GM12801 (cell line): ENCODE results near the gene C19orf38.

Source experiments
- CTCF ChIP-seq: IDR thresholded peaks from one replicate; pipeline ENCODE4 v1.5.1; 2011; ENCODE audit warnings: control low read depth; ENCODE audit not compliant: insufficient read length; ENCODE audit errors: extremely low read depth

C19orf38 gene

GRCh38 chr19:10828981-10829821, 19.0 kb upstream of the C19orf38 start:
- TF ChIP-seq CTCF, result no peak

DNA sequence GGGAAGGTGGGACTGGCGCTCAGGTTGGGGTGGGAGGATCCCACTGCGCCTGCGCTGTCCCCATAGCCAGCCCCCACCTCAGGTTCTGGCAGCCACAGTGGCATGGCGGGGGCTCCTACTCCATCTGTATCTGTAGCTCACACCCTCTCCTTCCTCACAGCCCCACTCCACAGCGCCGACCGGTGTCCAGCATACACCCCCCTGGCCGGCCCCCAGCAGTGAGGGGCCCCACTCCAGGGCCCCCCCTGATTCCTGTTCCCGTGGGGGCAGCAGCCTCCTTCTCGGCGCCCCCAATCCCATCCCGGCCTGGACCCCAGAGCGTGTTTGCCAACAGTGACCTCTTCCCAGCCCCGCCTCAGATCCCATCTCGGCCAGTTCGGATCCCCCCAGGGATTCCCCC, 18.2 kb upstream of the C19orf38 start:
- no peak for TF ChIP-seq CTCF

GRCh38 chr19:10830370-10830769, 17.8 kb upstream of the C19orf38 start:
- no peak for TF ChIP-seq CTCF

GRCh38 chr19:10830931-10831779, 17.1 kb upstream of the C19orf38 start:
- TF ChIP-seq CTCF, result no peak

DNA sequence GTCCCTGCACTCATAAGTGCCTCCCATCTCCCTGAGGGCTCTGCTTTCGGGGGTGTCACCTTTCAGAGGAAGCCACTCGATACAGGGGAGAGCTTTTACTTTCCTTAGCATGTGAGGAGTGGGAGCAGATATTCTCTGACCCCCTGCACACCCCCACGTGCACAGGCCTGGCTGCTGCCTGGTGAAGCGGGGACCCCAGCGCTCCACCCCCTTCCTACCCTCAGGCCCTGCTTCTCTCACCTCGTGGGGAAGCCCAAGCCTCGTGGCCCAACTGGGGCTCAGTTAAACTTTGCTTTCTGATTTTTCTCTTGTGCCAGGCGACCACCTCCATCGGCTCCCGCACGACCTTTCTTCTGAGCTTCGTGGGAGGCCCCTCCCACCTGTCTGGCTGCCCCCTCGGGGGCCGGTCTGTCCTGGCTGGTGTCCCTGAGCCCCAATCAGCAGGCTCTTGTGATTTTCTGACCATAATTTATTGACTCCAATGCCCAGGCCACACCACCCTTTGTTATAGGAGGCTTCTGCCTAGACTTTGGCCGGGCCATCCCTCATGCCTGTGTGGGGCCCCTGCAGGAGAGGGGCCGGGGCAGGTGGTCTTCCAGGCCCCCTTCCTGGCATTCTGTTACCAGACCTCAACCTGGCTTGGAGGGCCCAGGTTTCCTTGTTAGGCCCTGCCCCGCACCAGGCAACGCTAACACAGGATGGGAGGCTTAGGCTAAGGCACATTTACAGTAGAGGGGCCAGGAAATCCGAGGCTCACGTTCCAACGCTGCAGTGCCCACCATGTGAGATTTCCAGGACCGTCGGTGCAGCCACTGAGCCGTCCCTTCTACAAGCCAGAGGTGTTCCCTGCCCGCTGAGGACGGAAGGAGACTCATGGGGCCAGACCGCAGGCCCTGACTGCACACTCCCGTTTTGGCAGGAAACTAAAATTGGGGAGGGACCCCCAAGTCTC, 16.0 kb upstream of the C19orf38 start:
- no peak for TF ChIP-seq CTCF

GRCh38 chr19:10832939-10833296, 15.3 kb upstream of the C19orf38 start:
- no peak for TF ChIP-seq CTCF

- no peak for TF ChIP-seq CTCF
Observed at GRCh38 chr19:10835089-10835753, 13.0 kb upstream of the C19orf38 start.
